H1 (cell line): ENCODE results near the gene ACCS. TPM values are rescaled to one million over a fixed set of nuclear protein-coding genes. Genes with fewer than 3 reads are reported as not detected.

ENCODE experiments used
- EGR1 ChIP-seq: IDR thresholded peaks from 2 replicates; pipeline ENCODE4 v1.6.1; 2011; ENCODE audit warnings: low read depth, low read length, borderline replicate concordance
- RAD21 ChIP-seq, 2 experiments: IDR thresholded peaks in 1 of 2; conservative IDR thresholded peaks in 1 of 2; 2 replicates each; pipeline ENCODE4 v1.6.1; 2011; ENCODE audit warnings: low read depth in 2 of 2, low read length in 2 of 2, improper control_type of control experiment in 1 of 2, inconsistent platforms in 1 of 2, mild to moderate bottlenecking in 1 of 2, moderate library complexity in 1 of 2
- RNF2 ChIP-seq: fragments of 200-900, 300-1000 bp; sonication (generic); IDR thresholded peaks from 2 replicates; pipeline ENCODE4 v1.7.1; 2016; ENCODE audit warnings: borderline replicate concordance, low read depth, mild to moderate bottlenecking, antibody characterized with exemption, low read length; ENCODE audit not compliant: poor library complexity, severe bottlenecking; ENCODE audit errors: missing control alignments
- SP2 ChIP-seq: IDR thresholded peaks from 2 replicates; pipeline ENCODE4 v1.6.1; 2012; ENCODE audit warnings: mild to moderate bottlenecking, low read length, inconsistent platforms
- polyA plus RNA-seq, 7 experiments: library from polyadenylated mRNA; depleted of rRNA in 3 of 7; stranded (reverse) in 5 of 7; unstranded in 2 of 7; fragments of >200 nt in 5 of 7; fragments of 200-250 nt in 2 of 7; gene quantifications; 1 replicate in 5 of 7; 2 replicates in 1 of 7; 4 replicates in 1 of 7; pipeline versions ENCODE4 v1.2.1 to v1.2.3, GENCODE V29; 2011 to 2013; ENCODE audit warnings: missing spikeins in 2 of 7, mixed read lengths in 2 of 7
- total RNA-seq: library from RNA; stranded (reverse); fragmentation: NEBNext Ultra II Directional; extraction: Animal tissue kit (Norgen Biotek cat#: 25700); gene quantifications from 2 replicates; pipeline ENCODE4 v1.2.1, GENCODE V29; 2021

The ACCS gene
- total and polyA plus RNA-seq, 2 of the 8 experiments (the other 6 are each of a cell fraction or from before 2014, with no cell fraction given), result 6.0 to 8.0 TPM

- TF ChIP-seq RAD21 (IDR thresholded peaks at IDR 0.05 in 1 of 2, conservative IDR thresholded peaks at IDR 0.05 in 1 of 2; ENCODE audit: low read depth in 2 of 2, low read length in 2 of 2) (no peak), SP2 (no peak), EGR1 (no peak), RNF2 (no peak)
These were observed 28.4 kb upstream of the ACCS start (continued) for GRCh38 chr11:44037658-44037998.
